NCI-H2196 treated with DMSO at 0.1 percent for 48 hours (cell line): ENCODE measurements around the gene OXCT1.

Source experiments
- DNase-seq: peaks from one replicate; lab custom pipeline; 2025; ENCODE audit not compliant: unreplicated experiment; lab: John Stamatoyannopoulos, UW

The OXCT1 gene

GRCh38 chr5:41869724-41870626, at the start of gene OXCT1:
Gene OXCT1, minus strand, starts transcription at chr5:41870425. Its CDS starts 67 bp downstream, at chr5:41870358.
- peak; percentile 82 for DNase-seq

- DNase-seq: no peak
Measured at GRCh38 chr5:41918105-41918504, 47.9 kb upstream of the OXCT1 start.

- no peak for DNase-seq
Measured at GRCh38 chr5:41908374-41909079, 38.3 kb upstream of the OXCT1 start.

GRCh38 chr5:41906151-41906550, 35.9 kb upstream of the OXCT1 start:
- DNase-seq: no peak

- DNase-seq: peak; percentile 100
Measured at GRCh38 chr5:41903892-41904799, 33.9 kb upstream of the OXCT1 start, which contains the start of gene RIMOC1. Gene RIMOC1, plus strand, starts transcription at chr5:41904344. Its CDS starts 24 bp downstream, at chr5:41904368.

GRCh38 chr5:41903382-41903891, 33.2 kb upstream of the OXCT1 start:
- DNase-seq: no peak

- no peak for DNase-seq
Measured at GRCh38 chr5:41896230-41896629, 26.0 kb upstream of the OXCT1 start.

- DNase-seq: no peak
Measured at GRCh38 chr5:41893074-41893851, 23.0 kb upstream of the OXCT1 start.

- no peak for DNase-seq
Measured at GRCh38 chr5:41892031-41892430, 21.8 kb upstream of the OXCT1 start.

- DNase-seq: no peak
Measured at GRCh38 chr5:41891066-41891707, 21.0 kb upstream of the OXCT1 start.

- DNase-seq: no peak
Measured at GRCh38 chr5:41885286-41885685, 15.1 kb upstream of the OXCT1 start.

GRCh38 chr5:41883936-41884335, 13.7 kb upstream of the OXCT1 start:
- no peak for DNase-seq

GRCh38 chr5:41883243-41883642, 13.0 kb upstream of the OXCT1 start:
- DNase-seq: no peak

- DNase-seq: no peak
Measured at GRCh38 chr5:41882765-41883164, 12.5 kb upstream of the OXCT1 start.

- DNase-seq: no peak
Measured at GRCh38 chr5:41878643-41879478, 8.6 kb upstream of the OXCT1 start.

GRCh38 chr5:41878173-41878572, 7.9 kb upstream of the OXCT1 start:
- no peak for DNase-seq

GRCh38 chr5:41877408-41877807, 7.2 kb upstream of the OXCT1 start:
- no peak for DNase-seq

- no peak for DNase-seq
Measured at GRCh38 chr5:41876678-41877077, 6.5 kb upstream of the OXCT1 start.

GRCh38 chr5:41875121-41875520, 4.9 kb upstream of the OXCT1 start:
- DNase-seq: no peak
